Measurements from ENCODE around the gene MPPED2.

Gene MPPED2

GRCh38 chr11:30586251-30587144, at the start of gene MPPED2:
MPPED2 (minus strand) TSS chr11:30586353; CDS start chr11:30580373, 5,980 bp downstream.
- peak; percentile 65 for DNase-seq

- DNase-seq: no peak
These were observed 49.3 kb upstream of the MPPED2 start for GRCh38 chr11:30635401-30635989.

- DNase-seq: no peak
These were observed 45.0 kb upstream of the MPPED2 start for GRCh38 chr11:30631148-30631547.

GRCh38 chr11:30619767-30620166, 33.6 kb upstream of the MPPED2 start:
- DNase-seq: no peak

GRCh38 chr11:30617762-30618161, 31.6 kb upstream of the MPPED2 start:
- DNase-seq: no peak

GRCh38 chr11:30610628-30611027, 24.5 kb upstream of the MPPED2 start:
- no peak for DNase-seq

GRCh38 chr11:30608534-30608933, 22.4 kb upstream of the MPPED2 start:
- DNase-seq: no peak

- no peak for DNase-seq
These were observed 19.0 kb upstream of the MPPED2 start for GRCh38 chr11:30605036-30605605.

GRCh38 chr11:30603357-30603756, 17.2 kb upstream of the MPPED2 start:
- no peak for DNase-seq

GRCh38 chr11:30596832-30597231, 10.7 kb upstream of the MPPED2 start:
- DNase-seq: no peak

GRCh38 chr11:30595934-30596333, 9.8 kb upstream of the MPPED2 start:
- DNase-seq: no peak

- no peak for DNase-seq
These were observed 8.7 kb upstream of the MPPED2 start for GRCh38 chr11:30594646-30595411.

GRCh38 chr11:30587269-30587812, 1.2 kb upstream of the MPPED2 start:
- DNase-seq: no peak

- DNase-seq: no peak
These were observed 282 bp downstream of the MPPED2 start for GRCh38 chr11:30585892-30586250.

- peak; percentile 56 for DNase-seq
These were observed 845 bp downstream of the MPPED2 start for GRCh38 chr11:30585125-30585891.

GRCh38 chr11:30583476-30584280, 2.5 kb downstream of the MPPED2 start:
- DNase-seq: no peak

GRCh38 chr11:30582726-30583125, 3.4 kb downstream of the MPPED2 start:
- DNase-seq: no peak

- DNase-seq: no peak
These were observed 4.5 kb downstream of the MPPED2 start for GRCh38 chr11:30581675-30582074.

- no peak for DNase-seq
These were observed 5.6 kb downstream of the MPPED2 start for GRCh38 chr11:30580573-30580972.

- DNase-seq: no peak
These were observed 6.6 kb downstream of the MPPED2 start for GRCh38 chr11:30579415-30580175.

- no peak for DNase-seq
These were observed 7.7 kb downstream of the MPPED2 start for GRCh38 chr11:30578406-30578805.

Data from activated CD8-positive, alpha-beta memory T cell treated with anti-CD3 and anti-CD28 coated beads, Interleukin-2, amount 50 U/mL, for 48 hours (primary cell).